HEK293 (cell line): ENCODE results near the gene FLOT2.
A peak's percentile ranks its signal among the peaks of the same experiment; 100 is the strongest.

Source experiments
- CTCF ChIA-PET: fragments of 350-600 bp; formaldehyde crosslinking; extraction: SDS; loops from one replicate; lab custom pipeline; 2021; ENCODE audit warnings: antibody characterized with exemption; lab: Yijun Ruan, JAX
- POLR2A ChIA-PET: fragments of 300-600 bp; formaldehyde crosslinking; extraction: SDS; loops from one replicate; lab custom pipeline; 2020; ENCODE audit warnings: antibody characterized with exemption, inconsistent platforms; lab: Yijun Ruan, JAX
- H3K27ac ChIP-seq: fragments of 200-500 bp; sonication (Bioruptor generic); 2 replicates; pipeline ENCODE4 v1.5.1; 2014; ENCODE audit warnings: low read depth, low read length, control low read depth, inconsistent platforms; ENCODE audit errors: extremely low read depth
- H3K36me3 ChIP-seq, 2 experiments: fragments of 200-500 bp in 1 of 2; sonication (Bioruptor generic) in 1 of 2; 1 replicate in 1 of 2; 2 replicates in 1 of 2; pipeline ENCODE4 v1.5.1; 2014 to 2017; ENCODE audit warnings: inconsistent platforms in 2 of 2, low read length in 2 of 2; ENCODE audit not compliant: control insufficient read depth in 2 of 2, insufficient read depth in 1 of 2
- H3K4me1 ChIP-seq: fragments of 200-500 bp; sonication (Bioruptor generic); 2 replicates; pipeline ENCODE4 v1.5.1; 2014; ENCODE audit warnings: mild to moderate bottlenecking, low read length, inconsistent platforms; ENCODE audit not compliant: control insufficient read depth, insufficient read depth
- H3K4me3 ChIP-seq: 2 replicates; pipeline ENCODE4 v1.5.1; 2011; ENCODE audit warnings: low read depth, mild to moderate bottlenecking, control low read depth, low read length, moderate library complexity
- H3K9me3 ChIP-seq: fragments of 200-500 bp; sonication (Bioruptor generic); 2 replicates; pipeline ENCODE4 v1.5.1; 2014; ENCODE audit warnings: low read depth, low read length, inconsistent platforms; ENCODE audit not compliant: control insufficient read depth, insufficient read depth
- BCL11B ChIP-seq: fragments of 450-650 bp; formaldehyde crosslinking; IDR thresholded peaks from 2 replicates; pipeline ENCODE4 v1.5.1; 2016; ENCODE audit warnings: low read depth, missing biosample characterization, missing genetic modification characterization
- CTCF ChIP-seq: fragments of 450-650 bp; formaldehyde crosslinking; IDR thresholded peaks from 2 replicates; pipeline ENCODE4 v1.5.1; 2016; ENCODE audit warnings: missing biosample characterization, missing genetic modification characterization
- GLI4 ChIP-seq: fragments of 450-650 bp; formaldehyde crosslinking; IDR thresholded peaks from 2 replicates; pipeline ENCODE4 v1.5.1; 2016; ENCODE audit warnings: missing biosample characterization, missing genetic modification characterization
- SP2 ChIP-seq: fragments of 450-650 bp; formaldehyde crosslinking; IDR thresholded peaks from 2 replicates; pipeline ENCODE4 v1.5.1; 2016; ENCODE audit warnings: missing biosample characterization, missing genetic modification characterization
- TRIM28 ChIP-seq: IDR thresholded peaks from 2 replicates; pipeline ENCODE4 v1.6.1; 2011; ENCODE audit warnings: low read length, control low read depth, borderline replicate concordance
- ZNF10 ChIP-seq: fragments of 450-650 bp; formaldehyde crosslinking; IDR thresholded peaks from 2 replicates; pipeline ENCODE4 v1.5.1; 2017; ENCODE audit warnings: missing biosample characterization, missing genetic modification characterization
- ZNF157 ChIP-seq: fragments of 450-650 bp; formaldehyde crosslinking; IDR thresholded peaks from 2 replicates; pipeline ENCODE4 v1.5.1; 2016; ENCODE audit warnings: missing biosample characterization, missing genetic modification characterization
- ZNF18 ChIP-seq: fragments of 450-650 bp; formaldehyde crosslinking; IDR thresholded peaks from 2 replicates; pipeline ENCODE4 v1.5.1; 2016; ENCODE audit warnings: missing biosample characterization, missing genetic modification characterization
- ZNF350 ChIP-seq: fragments of 450-650 bp; formaldehyde crosslinking; IDR thresholded peaks from 2 replicates; pipeline ENCODE4 v1.5.0; 2017; ENCODE audit warnings: missing biosample characterization, mild to moderate bottlenecking, missing genetic modification characterization
- ZNF394 ChIP-seq: fragments of 450-650 bp; formaldehyde crosslinking; IDR thresholded peaks from 2 replicates; pipeline ENCODE4 v1.5.1; 2016; ENCODE audit warnings: missing biosample characterization, missing genetic modification characterization, mild to moderate bottlenecking, moderate library complexity, borderline replicate concordance
- ZNF560 ChIP-seq: fragments of 450-650 bp; formaldehyde crosslinking; IDR thresholded peaks from 2 replicates; pipeline ENCODE4 v1.5.1; 2017; ENCODE audit warnings: missing biosample characterization, missing genetic modification characterization, borderline replicate concordance
- ZNF561 ChIP-seq: fragments of 450-650 bp; IDR thresholded peaks from 2 replicates; pipeline ENCODE4 v1.5.1; 2018; ENCODE audit warnings: missing biosample characterization, missing genetic modification characterization, borderline replicate concordance
- ZNF571 ChIP-seq: fragments of 450-650 bp; formaldehyde crosslinking; IDR thresholded peaks from 2 replicates; pipeline ENCODE4 v1.5.0; 2017; ENCODE audit warnings: missing biosample characterization, missing genetic modification characterization
- ZNF626 ChIP-seq: fragments of 450-650 bp; sonication (Bioruptor Pico); formaldehyde crosslinking; IDR thresholded peaks from 2 replicates; pipeline ENCODE4 v1.5.1; 2018; ENCODE audit warnings: missing biosample characterization, missing genetic modification characterization, inconsistent platforms
- ZNF654 ChIP-seq: fragments of 450-650 bp; formaldehyde crosslinking; IDR thresholded peaks from 2 replicates; pipeline ENCODE4 v1.5.1; 2016; ENCODE audit warnings: low read depth, missing biosample characterization, missing genetic modification characterization
- ZNF747 ChIP-seq: fragments of 450-650 bp; formaldehyde crosslinking; IDR thresholded peaks from 2 replicates; pipeline ENCODE4 v1.5.1; 2016; ENCODE audit warnings: missing biosample characterization, missing genetic modification characterization
- TF ChIP-seq, protein P1 (sequence below): fragments of 450-650 bp; formaldehyde crosslinking; IDR thresholded peaks from 2 replicates; pipeline ENCODE4 v1.5.1; 2016; ENCODE audit warnings: missing biosample characterization, missing genetic modification characterization
- TF ChIP-seq, protein P2 (sequence below): fragments of 450-650 bp; formaldehyde crosslinking; IDR thresholded peaks from 2 replicates; pipeline ENCODE4 v1.5.1; 2016; ENCODE audit warnings: missing biosample characterization, missing genetic modification characterization

FLOT2 gene

GRCh38 chr17:28917029-28917428, 19.5 kb upstream of the FLOT2 start:
- no peaks in the 10 kb centered on the region for H3K4me1 ChIP-seq
- POLR2A ChIA-PET, result interaction anchor here (1.5 kb wide), 2 partner anchors 35 to 190 kb away, joined by 3 to 4 read pairs; partner anchors contain the start of gene PHF12
- TF ChIP-seq, protein P1, sequence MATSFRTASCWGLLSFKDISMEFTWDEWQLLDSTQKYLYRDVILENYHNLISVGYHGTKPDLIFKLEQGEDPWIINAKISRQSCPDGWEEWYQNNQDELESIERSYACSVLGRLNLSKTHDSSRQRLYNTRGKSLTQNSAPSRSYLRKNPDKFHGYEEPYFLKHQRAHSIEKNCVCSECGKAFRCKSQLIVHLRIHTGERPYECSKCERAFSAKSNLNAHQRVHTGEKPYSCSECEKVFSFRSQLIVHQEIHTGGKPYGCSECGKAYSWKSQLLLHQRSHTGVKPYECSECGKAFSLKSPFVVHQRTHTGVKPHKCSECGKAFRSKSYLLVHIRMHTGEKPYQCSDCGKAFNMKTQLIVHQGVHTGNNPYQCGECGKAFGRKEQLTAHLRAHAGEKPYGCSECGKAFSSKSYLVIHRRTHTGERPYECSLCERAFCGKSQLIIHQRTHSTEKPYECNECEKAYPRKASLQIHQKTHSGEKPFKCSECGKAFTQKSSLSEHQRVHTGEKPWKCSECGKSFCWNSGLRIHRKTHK (tag by site-specific recombination), result no peak
- TF ChIP-seq ZNF10, result 0 out of 2 replicates have a peak, but pooled peaks have one; percentile 22
- TF ChIP-seq, protein P2, sequence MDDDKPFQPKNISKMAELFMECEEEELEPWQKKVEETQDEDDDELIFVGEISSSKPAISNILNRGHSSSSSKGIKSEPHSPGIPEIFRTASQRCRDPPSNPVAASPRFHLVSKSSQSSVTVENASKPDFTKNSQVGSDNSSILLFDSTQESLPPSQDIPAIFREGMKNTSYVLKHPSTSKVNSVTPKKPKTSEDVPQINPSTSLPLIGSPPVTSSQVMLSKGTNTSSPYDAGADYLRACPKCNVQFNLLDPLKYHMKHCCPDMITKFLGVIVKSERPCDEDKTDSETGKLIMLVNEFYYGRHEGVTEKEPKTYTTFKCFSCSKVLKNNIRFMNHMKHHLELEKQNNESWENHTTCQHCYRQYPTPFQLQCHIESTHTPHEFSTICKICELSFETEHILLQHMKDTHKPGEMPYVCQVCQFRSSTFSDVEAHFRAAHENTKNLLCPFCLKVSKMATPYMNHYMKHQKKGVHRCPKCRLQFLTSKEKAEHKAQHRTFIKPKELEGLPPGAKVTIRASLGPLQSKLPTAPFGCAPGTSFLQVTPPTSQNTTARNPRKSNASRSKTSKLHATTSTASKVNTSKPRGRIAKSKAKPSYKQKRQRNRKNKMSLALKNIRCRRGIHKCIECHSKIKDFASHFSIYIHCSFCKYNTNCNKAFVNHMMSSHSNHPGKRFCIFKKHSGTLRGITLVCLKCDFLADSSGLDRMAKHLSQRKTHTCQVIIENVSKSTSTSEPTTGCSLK, result no peak
- TF ChIP-seq ZNF561, result no peak
- TF ChIP-seq TRIM28, result no peak
- TF ChIP-seq ZNF18, result no peak
- TF ChIP-seq ZNF350 (tag by site-specific recombination), result no peak
- TF ChIP-seq, all 188 proteins: peak for 1
- CTCF ChIA-PET, result interaction anchor here (0.7 to 3.3 kb wide), 15 partner anchors 9 to 273 kb away, joined by 3 to 23 read pairs (median 5); partner anchors contain the start of genes DHRS13 and TLCD1
- H3K27ac ChIP-seq, result no peak overlapping the region
- no peak overlapping the region for H3K4me3 ChIP-seq
- H3K9me3 ChIP-seq, result no peaks in the 10 kb centered on the region
- peaks cover 84 to 96% of the 10 kb centered on the region in 2 experiments for H3K36me3 ChIP-seq

GRCh38 chr17:28916302-28916934, 18.9 kb upstream of the FLOT2 start:
- Histone ChIP-seq H3K4me3 (no peak overlapping the region), H3K4me1 (no peaks in the 10 kb centered on the region), H3K36me3 (peaks cover 83 to 96% of the 10 kb centered on the region in 2 experiments), H3K27ac (no peak overlapping the region), H3K9me3 (no peaks in the 10 kb centered on the region)
- ChIA-PET CTCF (interaction anchor here (0.7 to 3.3 kb wide), 18 partner anchors 9 to 273 kb away, joined by 3 to 23 read pairs (median 4); partner anchors contain the start of genes DHRS13 and TLCD1), POLR2A (interaction anchor here (1.5 kb wide), 2 partner anchors 35 to 189 kb away, joined by 3 to 4 read pairs; partner anchors contain the start of gene PHF12)
- TF ChIP-seq SP2 (tag by site-specific recombination) (no peak), ZNF571 (tag by site-specific recombination) (no peak), GLI4 (tag by site-specific recombination) (no peak), ZNF157 (no peak), ZNF560 (no peak), BCL11B (tag by site-specific recombination) (no peak), ZNF747 (no peak), ZNF654 (tag by site-specific recombination) (peak; percentile 71), ZNF626 (tag by site-specific recombination) (no peak), ZNF394 (tag by site-specific recombination) (no peak), CTCF (tag by site-specific recombination) (peak; percentile 58; the same call in 1 of the 2 replicates)
